Measurements from ENCODE around the gene LBHD1.
"Not testable (repeated sequence)": the region's sequence is repeated elsewhere in the genome, so short reads cannot be mapped to it uniquely, and the experiment has no call there.

LBHD1 gene

GRCh38 chr11:62665075-62665598, 6.9 kb downstream of the LBHD1 start, which contains the start of the genes C11orf98 and CSKMT:
C11orf98 (minus strand) TSS chr11:62665210; CDS start chr11:62665169, 41 bp downstream.
CSKMT (plus strand) TSS chr11:62665312; CDS start chr11:62665880, 568 bp downstream.
- no CpG with 5 or more reads among the region's 47 CpGs for WGBS (ENCODE audit: insufficient coverage, insufficient read length)
- Histone ChIP-seq H3K9me3 (ENCODE audit: control insufficient read depth, insufficient read depth, low read length) (no peaks in the 10 kb centered on the region), H3K4me1 (ENCODE audit: control insufficient read depth, insufficient read depth, low read length) (peaks cover 2% of the 10 kb centered on the region; the same call in 1 of the 2 replicates), H3K27me3 (ENCODE audit: control insufficient read depth, insufficient read depth, low read length) (no peaks in the 10 kb centered on the region), H3K36me3 (ENCODE audit: control insufficient read depth, insufficient read depth, low read length) (peaks cover 4% of the 10 kb centered on the region; the same call in 1 of the 2 replicates), H3K27ac (ENCODE audit: low read length) (no peak within 1 kb of the TSS), H3K4me3 (ENCODE audit: low read length) (peak within 1 kb of the TSS; percentile 81)
- peak; percentile 60 for DNase-seq (ENCODE audit: low read depth, low spot score)

DNA sequence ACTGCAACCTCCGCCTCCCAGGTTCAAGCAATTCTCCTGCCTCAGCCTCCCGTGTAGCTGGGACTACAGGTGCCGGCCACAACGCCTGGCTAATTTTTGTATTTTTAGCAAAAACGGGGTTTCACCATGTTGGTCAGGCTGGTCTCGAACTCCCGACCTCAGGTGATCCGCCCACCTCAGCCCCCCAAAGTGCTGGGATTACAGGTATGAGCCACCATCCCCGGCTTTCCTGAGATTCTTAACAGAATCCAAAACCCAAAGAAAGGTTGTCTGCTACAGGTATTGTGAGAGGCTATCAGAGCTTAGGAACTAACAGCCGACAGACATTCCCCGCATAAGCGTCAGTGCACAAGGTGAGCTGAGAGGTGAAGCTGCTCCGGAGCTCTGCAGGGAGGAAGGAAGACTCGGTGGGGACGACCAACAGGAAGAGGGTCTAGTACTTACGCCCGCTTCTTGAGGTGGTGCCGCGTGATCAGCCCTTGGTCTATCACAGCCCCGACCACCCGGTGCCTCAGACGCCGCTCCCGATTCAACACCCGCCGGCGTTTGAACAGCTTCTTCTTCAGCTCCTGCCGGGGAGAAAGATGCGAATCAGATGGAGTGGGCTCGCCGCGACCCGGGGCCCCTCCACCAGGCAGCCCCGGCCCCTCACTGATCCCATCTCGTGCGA, 7.5 kb downstream of the LBHD1 start:
- DNase-seq (ENCODE audit: low read depth, low spot score), result no peak
- WGBS (ENCODE audit: insufficient coverage, insufficient read length), result no CpG with 5 or more reads among the region's 36 CpGs

DNA sequence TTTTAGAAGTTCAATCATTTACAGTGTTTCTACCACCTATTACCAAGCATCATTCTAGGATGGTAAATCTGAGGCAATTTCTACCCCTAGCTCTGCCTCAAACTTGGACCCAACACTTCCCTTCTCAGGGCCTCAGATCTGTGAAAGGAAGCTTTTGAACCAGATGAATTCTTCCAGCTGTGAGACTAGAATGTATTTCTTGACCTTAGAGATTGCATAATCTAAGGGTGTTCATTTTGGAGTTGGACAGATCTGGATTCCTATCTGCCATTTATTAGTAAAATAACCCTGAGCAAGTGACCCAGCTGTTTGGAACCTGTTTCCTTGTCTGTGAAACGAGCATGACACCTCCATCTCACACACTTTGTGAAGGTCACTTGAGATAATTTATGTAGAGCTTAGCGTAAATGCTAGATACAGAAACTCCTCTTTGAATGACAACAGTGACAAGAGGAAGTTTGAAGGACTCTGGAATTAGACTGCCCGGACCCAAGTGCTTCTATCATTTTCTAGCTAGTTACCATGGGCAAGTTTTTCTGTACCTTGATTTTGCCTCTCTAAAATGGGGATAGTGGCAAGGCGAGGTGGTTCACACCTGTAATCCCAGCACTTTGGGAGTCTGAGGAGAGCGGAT, 15.2 kb downstream of the LBHD1 start:
- no peaks in the 10 kb centered on the region for H3K4me1 ChIP-seq (ENCODE audit: control insufficient read depth, insufficient read depth, low read length)
- no peak for DNase-seq (ENCODE audit: low read depth, low spot score)
- H3K9me3 ChIP-seq (ENCODE audit: control insufficient read depth, insufficient read depth, low read length), result no peaks in the 10 kb centered on the region
- H3K4me3 ChIP-seq (ENCODE audit: low read length), result no peak overlapping the region
- no peaks in the 10 kb centered on the region for H3K36me3 ChIP-seq (ENCODE audit: control insufficient read depth, insufficient read depth, low read length)
- H3K27ac ChIP-seq (ENCODE audit: low read length), result no peak overlapping the region
- no peaks in the 10 kb centered on the region for H3K27me3 ChIP-seq (ENCODE audit: control insufficient read depth, insufficient read depth, low read length)
- no CpG with 5 or more reads among the region's 5 CpGs for WGBS (ENCODE audit: insufficient coverage, insufficient read length)

More for the DNA sequence above, 7.5 kb downstream of the LBHD1 start:
- Histone ChIP-seq H3K4me1 (ENCODE audit: control insufficient read depth, insufficient read depth, low read length) (peaks cover 2% of the 10 kb centered on the region; the same call in 1 of the 2 replicates), H3K9me3 (ENCODE audit: control insufficient read depth, insufficient read depth, low read length) (no peaks in the 10 kb centered on the region), H3K36me3 (ENCODE audit: control insufficient read depth, insufficient read depth, low read length) (peaks cover 4% of the 10 kb centered on the region; the same call in 1 of the 2 replicates), H3K27ac (ENCODE audit: low read length) (no peak overlapping the region), H3K4me3 (ENCODE audit: low read length) (peak overlapping the region; percentile 81), H3K27me3 (ENCODE audit: control insufficient read depth, insufficient read depth, low read length) (no peaks in the 10 kb centered on the region)

DNA sequence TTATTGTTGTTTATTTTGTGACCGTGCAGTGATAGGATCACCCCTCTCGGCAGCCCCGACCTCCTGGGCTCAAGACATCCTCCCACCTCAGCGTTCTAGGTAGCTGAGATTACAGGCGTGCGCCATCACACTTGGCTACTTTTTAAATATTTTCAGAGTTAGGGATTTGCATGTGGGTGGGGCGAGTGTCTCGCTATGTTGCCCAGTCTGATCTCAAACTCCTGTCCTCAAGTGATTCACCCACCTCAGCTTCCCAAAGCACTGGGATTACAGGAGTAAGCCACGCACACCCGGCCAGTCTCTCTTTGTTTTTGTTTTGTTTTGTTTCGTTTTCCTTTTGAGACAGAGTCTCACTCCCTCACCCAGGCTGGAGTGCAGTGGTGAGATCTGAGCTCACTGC, 17.8 kb downstream of the LBHD1 start:
- Histone ChIP-seq H3K9me3 (ENCODE audit: control insufficient read depth, insufficient read depth, low read length) (no peaks in the 10 kb centered on the region), H3K27ac (ENCODE audit: low read length) (no peak overlapping the region), H3K4me1 (ENCODE audit: control insufficient read depth, insufficient read depth, low read length) (no peaks in the 10 kb centered on the region), H3K27me3 (ENCODE audit: control insufficient read depth, insufficient read depth, low read length) (no peaks in the 10 kb centered on the region), H3K36me3 (ENCODE audit: control insufficient read depth, insufficient read depth, low read length) (peaks cover 4% of the 10 kb centered on the region), H3K4me3 (ENCODE audit: low read length) (no peak overlapping the region)
- DNase-seq (ENCODE audit: low read depth, low spot score), result no peak
- WGBS (ENCODE audit: insufficient coverage, insufficient read length), result 100% methylated on average over 1 of the region's 11 CpGs

DNA sequence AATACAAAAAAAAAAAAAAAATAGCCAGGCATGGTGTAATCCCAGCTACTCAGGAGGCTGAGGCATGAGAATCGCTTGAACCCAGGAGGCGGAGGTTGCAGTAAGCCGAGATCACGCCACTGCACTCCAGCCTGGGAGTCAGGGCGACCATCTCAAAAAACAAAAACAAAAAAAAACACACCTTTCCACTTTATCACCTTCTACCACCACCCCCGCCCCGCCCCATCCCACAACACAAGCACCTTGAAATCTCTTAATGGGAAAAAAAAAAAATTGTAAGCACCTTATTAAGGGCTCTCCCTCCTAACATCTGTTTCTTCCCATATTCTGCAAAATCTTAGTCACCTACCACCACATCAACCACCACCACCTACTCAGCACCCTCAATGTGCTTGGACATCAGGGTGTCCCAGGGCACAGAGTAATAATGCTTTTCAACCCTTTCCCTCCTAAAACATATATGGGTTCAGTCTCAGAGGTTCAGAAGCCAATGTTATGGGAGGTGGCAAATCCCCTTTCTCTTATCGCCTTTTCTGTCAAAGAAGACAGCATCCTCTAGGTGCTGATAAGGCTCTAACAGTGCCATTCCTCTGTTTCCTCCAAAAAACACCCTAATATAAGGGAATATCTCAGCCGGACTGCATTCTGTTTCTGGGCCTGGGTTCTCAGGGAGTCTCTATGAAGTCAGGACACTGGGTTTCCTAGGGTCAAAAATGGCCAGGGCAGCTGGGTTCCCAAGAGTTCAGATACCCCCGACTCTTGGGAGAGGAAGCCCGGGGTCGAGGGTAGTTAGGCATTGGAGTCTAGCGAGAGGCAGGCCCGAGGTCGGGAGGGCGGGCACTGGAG, 19.7 kb downstream of the LBHD1 start:
- H3K36me3 ChIP-seq (ENCODE audit: control insufficient read depth, insufficient read depth, low read length), result peaks cover 13% of the 10 kb centered on the region
- peak overlapping the region; percentile 98 for H3K4me3 ChIP-seq (ENCODE audit: low read length)
- no peaks in the 10 kb centered on the region for H3K4me1 ChIP-seq (ENCODE audit: control insufficient read depth, insufficient read depth, low read length)
- H3K27ac ChIP-seq (ENCODE audit: low read length), result no peak overlapping the region
- no CpG with 5 or more reads among the region's 16 CpGs for WGBS (ENCODE audit: insufficient coverage, insufficient read length)
- H3K9me3 ChIP-seq (ENCODE audit: control insufficient read depth, insufficient read depth, low read length), result no peaks in the 10 kb centered on the region
- DNase-seq (ENCODE audit: low read depth, low spot score), result no peak
- no peaks in the 10 kb centered on the region for H3K27me3 ChIP-seq (ENCODE audit: control insufficient read depth, insufficient read depth, low read length)

GRCh38 chr11:62650283-62650682, 21.8 kb downstream of the LBHD1 start:
- H3K4me3 ChIP-seq (ENCODE audit: low read length); H3K27me3 ChIP-seq (ENCODE audit: control insufficient read depth, insufficient read depth, low read length); H3K4me1 ChIP-seq (ENCODE audit: control insufficient read depth, insufficient read depth, low read length); DNase-seq (ENCODE audit: low read depth, low spot score); H3K9me3 ChIP-seq (ENCODE audit: control insufficient read depth, insufficient read depth, low read length); H3K27ac ChIP-seq (ENCODE audit: low read length): not testable (repeated sequence)
- WGBS (ENCODE audit: insufficient coverage, insufficient read length), result no CpG with 5 or more reads among the region's 12 CpGs
- peaks cover 13% of the 10 kb centered on the region for H3K36me3 ChIP-seq (ENCODE audit: control insufficient read depth, insufficient read depth, low read length)

DNA sequence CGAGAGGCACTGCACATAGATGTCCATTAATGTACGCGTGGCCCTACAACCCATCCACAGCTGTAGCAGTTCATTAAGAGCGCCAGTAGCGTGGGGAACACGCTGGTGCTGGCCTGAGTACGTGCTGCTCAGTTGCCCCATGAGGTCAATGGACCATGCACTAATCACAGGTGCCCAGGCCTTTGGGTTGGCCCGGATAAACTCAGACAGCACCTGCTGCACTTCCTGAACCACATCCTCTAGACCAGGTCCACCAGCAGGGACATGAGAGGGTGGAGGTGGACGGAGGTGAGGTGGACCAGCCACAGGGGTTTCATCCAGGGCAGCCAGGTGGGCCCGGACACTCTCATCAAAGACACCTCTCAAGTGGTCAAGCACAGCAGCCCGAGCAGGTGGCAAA, 22.6 kb downstream of the LBHD1 start:
- H3K4me1 ChIP-seq (ENCODE audit: control insufficient read depth, insufficient read depth, low read length), result no peaks in the 10 kb centered on the region
- H3K27me3 ChIP-seq (ENCODE audit: control insufficient read depth, insufficient read depth, low read length), result no peaks in the 10 kb centered on the region
- no CpG with 5 or more reads among the region's 11 CpGs for WGBS (ENCODE audit: insufficient coverage, insufficient read length)
- no peak overlapping the region for H3K4me3 ChIP-seq (ENCODE audit: low read length)
- no peak overlapping the region for H3K27ac ChIP-seq (ENCODE audit: low read length)
- no peak for DNase-seq (ENCODE audit: low read depth, low spot score)
- H3K36me3 ChIP-seq (ENCODE audit: control insufficient read depth, insufficient read depth, low read length), result peaks cover 13% of the 10 kb centered on the region
- H3K9me3 ChIP-seq (ENCODE audit: control insufficient read depth, insufficient read depth, low read length), result no peaks in the 10 kb centered on the region

DNA sequence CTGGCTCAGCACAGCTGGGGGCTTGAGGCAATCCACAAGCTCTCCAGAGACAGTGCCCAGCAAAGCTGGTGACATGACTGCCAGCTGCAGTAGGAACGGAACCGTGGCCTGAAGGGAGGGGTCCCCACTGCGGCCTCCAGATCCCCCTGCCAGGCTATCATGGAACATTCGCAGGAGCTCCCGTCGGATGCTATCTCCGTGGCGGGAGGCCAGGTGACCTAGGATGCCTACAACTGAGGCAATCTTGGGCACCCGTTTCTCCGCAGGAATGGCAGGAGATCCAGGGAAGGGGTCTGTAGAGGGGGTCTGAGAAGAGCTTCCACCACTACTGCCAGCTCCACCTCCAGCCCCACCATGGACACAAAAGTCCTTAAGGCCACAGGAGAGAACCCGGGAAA, 23.1 kb downstream of the LBHD1 start:
- WGBS (ENCODE audit: insufficient coverage, insufficient read length), result no CpG with 5 or more reads among the region's 11 CpGs
- no peak overlapping the region for H3K27ac ChIP-seq (ENCODE audit: low read length)
- H3K36me3 ChIP-seq (ENCODE audit: control insufficient read depth, insufficient read depth, low read length), result peaks cover 13% of the 10 kb centered on the region
- H3K4me3 ChIP-seq (ENCODE audit: low read length), result no peak overlapping the region
- DNase-seq (ENCODE audit: low read depth, low spot score), result no peak
- no peaks in the 10 kb centered on the region for H3K4me1 ChIP-seq (ENCODE audit: control insufficient read depth, insufficient read depth, low read length)
- no peaks in the 10 kb centered on the region for H3K9me3 ChIP-seq (ENCODE audit: control insufficient read depth, insufficient read depth, low read length)
- no peaks in the 10 kb centered on the region for H3K27me3 ChIP-seq (ENCODE audit: control insufficient read depth, insufficient read depth, low read length)

- no peaks in the 10 kb centered on the region for H3K4me1 ChIP-seq (ENCODE audit: control insufficient read depth, insufficient read depth, low read length)
- no peak overlapping the region for H3K27ac ChIP-seq (ENCODE audit: low read length)
- WGBS (ENCODE audit: insufficient coverage, insufficient read length), result no CpG with 5 or more reads among the region's 24 CpGs
- H3K9me3 ChIP-seq (ENCODE audit: control insufficient read depth, insufficient read depth, low read length), result no peaks in the 10 kb centered on the region
- no peaks in the 10 kb centered on the region for H3K27me3 ChIP-seq (ENCODE audit: control insufficient read depth, insufficient read depth, low read length)
- H3K4me3 ChIP-seq (ENCODE audit: low read length), result no peak overlapping the region
- no peak for DNase-seq (ENCODE audit: low read depth, low spot score)
- peaks cover 13% of the 10 kb centered on the region for H3K36me3 ChIP-seq (ENCODE audit: control insufficient read depth, insufficient read depth, low read length)
Observed at GRCh38 chr11:62648185-62648966, 23.7 kb downstream of the LBHD1 start.
